SW480 (cell line): ENCODE data around the gene MKNK1.

ENCODE experiments used
- DNase-seq: peaks from one replicate; pipeline ENCODE4 v3.0.0-alpha.2; 2016; ENCODE audit warnings: low spot score

MKNK1 gene

DNA sequence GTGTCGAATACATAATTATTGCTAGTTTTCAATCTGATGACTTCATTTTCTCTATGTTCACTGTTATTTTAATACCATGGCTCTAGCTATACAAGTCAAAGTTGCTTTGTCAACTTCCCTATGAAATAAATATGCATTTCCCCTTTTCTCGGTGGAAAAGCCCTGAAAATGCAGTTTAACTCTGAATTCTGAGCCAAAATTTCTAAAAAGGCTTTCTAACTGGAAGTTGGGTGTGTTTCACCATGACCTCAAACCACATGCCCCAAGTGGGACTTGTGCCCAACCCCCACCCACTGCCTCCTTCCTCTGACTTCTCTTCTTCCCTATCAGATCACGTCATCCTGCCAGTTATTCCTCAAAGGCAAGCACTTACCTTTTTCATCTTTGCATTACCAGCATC is 8.9 kb downstream of the MKNK1 start:
- DNase-seq: no peak

DNA sequence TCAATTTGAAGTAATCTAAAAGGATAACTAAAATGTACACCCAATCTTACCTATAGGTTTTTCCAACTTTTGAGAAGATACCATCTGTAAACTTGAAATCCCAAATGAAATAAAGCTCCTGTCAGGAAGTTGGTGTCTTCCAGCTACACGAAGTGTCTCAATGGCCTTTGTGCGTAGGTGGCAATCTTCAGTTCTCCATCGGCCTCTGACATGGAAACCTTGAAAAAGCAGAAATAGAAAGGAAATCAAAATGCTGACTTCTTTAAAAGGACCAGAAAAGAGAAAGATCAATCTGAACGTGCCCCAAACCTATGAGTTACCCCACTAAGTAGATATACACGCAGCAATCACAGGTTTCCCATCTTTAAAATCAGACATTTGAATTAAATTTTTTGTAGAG is 10.0 kb downstream of the MKNK1 start:
- no peak for DNase-seq

DNA sequence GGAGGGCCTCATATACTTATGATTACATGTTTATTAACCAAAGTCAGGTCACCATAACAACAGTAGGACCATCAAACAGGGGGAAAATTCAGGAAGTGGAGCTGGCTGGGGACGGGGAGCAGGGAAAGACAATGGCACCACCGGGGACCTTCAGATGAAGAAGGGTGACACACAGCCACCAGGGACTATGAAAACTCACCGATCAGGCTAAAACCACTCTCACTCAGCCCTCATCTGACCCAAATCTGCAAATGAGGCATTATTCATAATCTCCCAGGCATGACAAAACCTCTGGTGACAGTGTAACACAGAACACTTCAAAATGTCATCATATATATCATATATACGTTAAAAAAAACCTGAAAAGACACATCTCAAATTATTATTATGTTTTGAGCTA is 11.2 kb downstream of the MKNK1 start:
- DNase-seq: no peak

DNA sequence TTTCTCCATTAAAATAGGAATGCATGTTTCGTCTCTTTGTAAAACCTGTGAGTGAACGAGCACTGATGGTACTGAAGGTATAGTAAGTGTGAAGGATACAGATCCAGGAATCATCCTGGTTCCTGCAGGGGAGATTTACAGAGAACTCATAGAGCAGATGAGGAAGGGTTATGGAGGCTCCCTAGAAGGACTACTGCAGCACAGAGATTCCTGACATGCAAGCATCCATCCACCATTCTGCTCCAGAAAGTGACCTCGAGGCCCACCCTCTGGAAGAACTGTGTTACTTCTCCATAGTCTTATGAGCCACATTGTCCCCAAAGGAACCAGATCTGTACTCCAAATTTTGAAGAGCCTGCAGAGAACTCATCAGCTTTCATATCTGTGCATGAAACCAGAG is 14.5 kb downstream of the MKNK1 start:
- no peak for DNase-seq

DNA sequence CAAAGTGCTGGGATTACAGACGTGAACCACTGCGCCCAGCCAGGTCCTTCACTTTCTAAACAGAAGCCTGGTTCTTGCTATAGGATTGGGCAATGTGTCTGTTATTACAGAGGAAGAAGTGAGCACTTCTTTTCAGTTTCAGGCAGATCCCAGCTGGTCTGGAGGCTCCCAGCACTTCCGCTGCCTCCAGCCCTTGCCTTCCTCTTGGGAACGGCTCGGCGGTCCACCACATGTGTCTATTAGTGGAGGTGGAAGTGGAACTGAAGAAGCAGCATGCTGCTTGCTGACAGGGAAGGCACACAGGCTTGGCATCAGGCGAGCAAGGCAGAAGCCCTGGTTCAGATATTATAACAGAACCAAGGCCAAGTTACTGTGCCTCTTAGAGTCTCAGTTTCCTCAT is 17.0 kb downstream of the MKNK1 start:
- DNase-seq: no peak

DNA sequence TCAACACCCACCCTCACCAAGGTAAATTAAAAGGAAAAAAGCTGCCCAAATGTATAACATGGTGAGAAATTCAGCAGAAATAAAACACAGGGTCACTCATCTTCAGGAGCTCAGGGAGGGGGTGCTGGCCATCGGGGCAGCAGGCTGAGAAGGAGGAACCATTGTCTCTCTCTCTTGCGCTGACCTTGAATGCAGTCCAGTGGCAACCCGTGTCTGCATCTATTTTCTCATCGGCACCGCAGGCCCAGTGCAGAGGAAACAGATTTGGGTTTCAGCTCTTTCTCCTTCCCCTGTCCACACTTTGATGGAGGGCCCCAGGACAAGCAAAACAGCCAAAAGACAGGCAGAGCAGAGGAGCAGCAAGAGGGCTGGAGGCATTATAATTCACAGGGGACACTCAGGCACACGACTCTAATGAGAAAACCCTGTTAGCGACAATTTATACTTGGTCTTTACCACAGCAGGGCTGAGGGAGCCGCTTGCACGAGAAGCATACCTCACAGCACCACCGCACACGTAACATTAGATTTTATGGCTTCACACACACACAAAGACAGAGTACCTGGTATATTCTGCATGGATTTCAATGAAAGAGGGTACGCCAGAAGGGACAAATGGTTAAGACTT is 18.6 kb downstream of the MKNK1 start:
- no peak for DNase-seq

DNA sequence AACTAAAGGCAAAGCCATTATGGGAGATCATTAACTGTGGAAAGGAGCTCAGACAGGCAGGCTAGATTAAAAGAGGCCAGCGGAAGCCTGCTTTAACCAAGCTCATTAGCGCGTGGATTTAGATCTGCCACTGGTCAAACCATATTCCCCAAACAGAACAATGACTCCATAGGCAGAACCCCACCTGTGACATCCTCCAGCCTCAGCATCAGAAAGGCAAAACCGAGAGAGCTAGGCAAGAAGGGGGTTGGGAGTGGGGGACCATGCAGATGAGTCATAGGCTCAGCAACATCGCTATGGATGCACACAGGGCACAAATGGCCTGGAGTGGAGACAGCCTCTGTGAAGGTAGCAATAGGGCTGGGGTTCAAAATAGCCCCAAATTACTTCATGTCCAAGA is 20.6 kb downstream of the MKNK1 start:
- DNase-seq: no peak

DNA sequence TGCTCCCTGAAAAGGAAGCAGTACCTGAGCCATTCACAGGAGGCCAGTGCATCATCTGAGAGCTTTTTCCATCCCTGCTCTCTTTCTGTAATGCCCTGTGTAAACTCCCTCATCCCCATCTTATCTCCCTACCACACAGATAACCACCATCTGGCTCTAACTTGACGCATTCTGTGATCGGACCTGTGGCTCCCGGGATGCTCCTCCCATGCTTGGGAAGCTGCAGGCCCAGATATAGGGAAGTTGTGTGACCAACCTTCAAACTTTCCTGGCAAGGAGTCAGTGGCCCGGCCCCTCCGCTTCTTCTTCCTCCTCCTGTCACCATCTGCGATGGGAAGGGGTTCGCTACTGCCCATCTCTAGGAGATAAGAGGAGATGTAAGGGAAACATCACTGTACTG is 21.1 kb downstream of the MKNK1 start:
- DNase-seq: no peak

DNA sequence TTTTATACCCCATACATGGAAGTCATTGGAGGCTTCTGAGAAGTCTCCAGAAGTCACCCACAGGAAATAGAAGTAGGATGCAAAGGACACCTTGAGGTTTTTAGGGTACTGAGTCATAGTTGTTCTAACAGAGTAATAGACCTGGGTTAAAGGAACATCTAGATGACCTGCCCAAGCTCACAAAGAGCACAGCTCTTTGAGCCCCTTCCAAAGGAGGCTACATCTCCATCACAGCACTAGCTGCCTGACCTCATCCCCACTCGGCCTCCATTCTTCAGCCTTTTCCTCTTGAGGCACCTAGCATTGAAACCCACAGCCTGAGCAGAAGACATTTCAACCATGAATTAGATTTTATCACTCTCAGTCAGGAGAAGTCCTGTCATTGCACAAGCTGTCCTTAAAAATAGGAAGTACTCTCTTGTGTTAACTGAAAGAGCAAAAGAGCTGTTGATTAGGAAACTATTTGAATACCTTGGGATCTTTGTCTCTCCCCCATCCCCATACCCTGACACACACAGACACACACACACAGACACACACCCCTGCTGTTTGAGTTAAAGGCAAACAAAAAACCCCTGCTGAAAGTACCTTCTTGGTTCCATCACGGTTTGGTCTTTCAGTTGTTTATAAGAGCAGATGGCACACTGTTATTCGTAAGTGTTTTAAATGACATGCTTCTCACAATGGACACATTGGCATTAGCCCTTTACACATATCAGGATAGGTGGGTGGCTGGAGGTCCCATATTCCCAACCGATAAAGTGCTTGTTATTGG is 22.2 kb downstream of the MKNK1 start:
- DNase-seq: no peak

DNA sequence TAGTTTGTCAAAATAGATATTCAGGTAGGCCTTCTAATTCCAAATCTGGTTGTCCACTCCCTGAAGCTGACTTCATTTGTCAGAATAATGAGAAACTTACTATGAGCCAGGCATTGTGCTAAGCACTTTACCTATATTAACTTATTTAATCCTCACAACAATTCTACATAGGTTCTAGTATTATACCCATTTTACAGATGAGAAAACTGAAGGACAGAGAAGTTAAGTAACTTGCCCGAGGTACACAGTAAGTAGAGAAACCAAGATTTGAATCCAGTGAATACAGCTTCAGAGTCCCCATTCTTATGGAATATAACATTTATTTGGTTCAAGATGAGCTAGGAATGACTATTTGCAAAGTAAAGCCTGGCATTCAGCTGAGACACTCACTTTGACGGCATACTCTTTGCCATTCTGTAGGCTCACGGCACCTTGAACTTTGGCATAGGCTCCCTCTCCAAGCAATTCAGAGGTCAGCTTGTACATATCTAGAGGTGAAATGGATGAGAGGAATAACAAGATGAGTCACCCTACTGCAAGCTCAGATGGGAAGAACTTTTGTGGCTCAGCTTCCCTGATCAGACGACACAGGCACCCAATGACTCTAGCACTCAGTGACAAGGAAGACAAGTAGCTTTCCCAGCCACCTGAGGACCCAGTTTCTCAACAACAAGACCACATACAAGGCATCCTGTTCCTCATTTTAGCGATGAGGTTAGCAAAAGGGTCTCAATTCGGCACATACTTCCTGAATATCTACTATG is 23.7 kb downstream of the MKNK1 start:
- DNase-seq: no peak

DNA sequence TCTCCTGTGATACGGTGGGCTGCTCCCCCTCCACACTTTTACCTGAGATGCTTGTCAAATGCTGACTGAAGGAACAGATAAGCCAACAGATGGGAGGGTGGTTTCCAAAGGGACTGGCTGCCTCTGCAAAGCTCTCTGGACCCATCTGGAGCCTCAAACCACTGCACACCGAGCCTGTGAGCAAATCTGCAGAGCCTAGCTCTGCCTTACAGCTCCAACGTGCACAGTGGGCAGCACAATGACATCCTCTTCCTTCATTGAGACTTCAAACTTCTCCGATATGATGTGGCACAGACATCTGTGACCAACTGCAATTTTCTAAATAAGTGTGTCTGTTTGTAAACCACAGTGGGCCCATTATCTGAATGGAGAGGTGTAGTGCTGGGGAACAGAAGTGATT is 26.4 kb downstream of the MKNK1 start:
- DNase-seq: no peak

DNA sequence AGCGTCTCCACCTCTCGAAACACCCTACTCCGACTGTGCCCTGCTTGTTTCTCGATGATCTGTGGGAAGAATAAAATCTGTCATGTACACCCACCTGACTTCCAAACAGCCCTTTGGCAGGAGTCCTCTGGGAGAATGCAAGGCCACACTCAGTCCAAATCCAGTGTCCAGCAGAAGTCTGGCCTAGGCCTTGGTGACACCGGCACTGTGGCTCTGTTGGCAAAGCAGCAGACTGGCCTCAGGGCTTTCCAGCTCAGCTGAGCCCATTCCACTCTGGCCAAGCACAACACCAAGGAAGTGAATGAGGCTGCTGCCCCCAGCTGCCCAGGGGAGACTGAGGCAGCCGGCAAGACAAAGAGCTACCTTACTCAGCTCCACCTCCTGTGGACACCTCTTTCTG is 27.5 kb downstream of the MKNK1 start:
- no peak for DNase-seq

DNA sequence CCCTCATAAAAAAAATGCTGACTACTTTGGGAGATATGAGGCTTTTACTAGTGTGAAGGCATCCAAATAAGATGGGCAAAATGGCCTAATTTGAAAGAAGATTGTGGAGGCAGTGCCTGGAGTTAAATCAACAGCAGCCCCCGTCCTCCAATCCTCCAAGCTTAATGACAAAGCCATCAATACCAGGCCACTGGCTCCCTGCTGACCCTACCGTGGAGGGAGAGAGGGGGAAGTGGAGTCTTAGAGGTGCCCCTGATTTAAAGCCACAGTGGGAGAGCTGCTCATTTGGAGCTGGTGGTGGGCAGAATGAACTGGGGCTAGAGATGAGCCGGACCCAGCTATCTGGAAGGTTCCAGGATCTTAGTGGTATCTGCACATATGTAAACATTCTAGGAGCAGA is 28.3 kb downstream of the MKNK1 start:
- no peak for DNase-seq

DNA sequence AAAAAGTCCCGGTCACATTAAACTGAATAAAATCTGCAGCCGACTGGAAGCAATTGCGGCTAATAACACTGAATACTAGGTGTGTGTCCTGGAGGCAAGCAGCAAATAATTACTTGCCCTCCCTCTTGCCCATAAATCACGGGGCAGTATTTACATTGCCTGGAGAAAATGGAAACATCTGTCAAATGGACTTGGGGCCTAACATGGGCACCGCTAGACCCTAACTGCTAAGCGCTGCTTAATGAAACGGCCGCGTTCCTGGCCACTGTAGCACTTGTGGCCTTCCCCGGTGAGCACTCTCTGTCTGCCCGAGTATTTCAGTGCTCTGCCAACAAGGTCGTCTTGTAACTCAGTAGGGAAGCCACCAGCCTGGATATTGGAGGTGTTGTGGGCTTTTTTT is 28.8 kb downstream of the MKNK1 start:
- DNase-seq: no peak

DNA sequence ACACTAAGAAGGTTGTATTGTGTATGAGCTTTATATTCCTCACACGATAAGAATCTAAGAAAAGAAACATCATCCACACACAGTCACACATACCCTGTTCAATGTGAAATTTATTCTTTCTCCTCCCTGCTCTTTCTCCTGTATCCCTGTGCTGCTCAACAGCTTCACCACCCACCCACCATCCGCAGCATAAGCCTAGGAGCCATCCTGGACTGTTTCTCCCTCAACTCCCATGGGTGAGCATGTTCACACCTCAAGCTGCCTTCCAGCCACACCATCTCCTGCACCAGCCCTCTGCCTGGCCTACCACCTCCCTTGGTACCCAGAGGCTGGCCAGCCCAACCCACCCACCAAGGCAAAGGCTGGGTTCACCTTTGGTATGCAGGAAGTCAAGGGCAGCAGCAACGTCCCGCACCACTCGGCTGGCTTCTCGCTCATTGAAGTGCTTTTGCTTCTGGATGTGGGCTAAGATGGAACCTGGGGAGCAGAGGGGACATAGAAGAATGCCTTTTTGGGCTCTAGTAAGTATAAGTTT is 32.3 kb downstream of the MKNK1 start:
- no peak for DNase-seq

DNA sequence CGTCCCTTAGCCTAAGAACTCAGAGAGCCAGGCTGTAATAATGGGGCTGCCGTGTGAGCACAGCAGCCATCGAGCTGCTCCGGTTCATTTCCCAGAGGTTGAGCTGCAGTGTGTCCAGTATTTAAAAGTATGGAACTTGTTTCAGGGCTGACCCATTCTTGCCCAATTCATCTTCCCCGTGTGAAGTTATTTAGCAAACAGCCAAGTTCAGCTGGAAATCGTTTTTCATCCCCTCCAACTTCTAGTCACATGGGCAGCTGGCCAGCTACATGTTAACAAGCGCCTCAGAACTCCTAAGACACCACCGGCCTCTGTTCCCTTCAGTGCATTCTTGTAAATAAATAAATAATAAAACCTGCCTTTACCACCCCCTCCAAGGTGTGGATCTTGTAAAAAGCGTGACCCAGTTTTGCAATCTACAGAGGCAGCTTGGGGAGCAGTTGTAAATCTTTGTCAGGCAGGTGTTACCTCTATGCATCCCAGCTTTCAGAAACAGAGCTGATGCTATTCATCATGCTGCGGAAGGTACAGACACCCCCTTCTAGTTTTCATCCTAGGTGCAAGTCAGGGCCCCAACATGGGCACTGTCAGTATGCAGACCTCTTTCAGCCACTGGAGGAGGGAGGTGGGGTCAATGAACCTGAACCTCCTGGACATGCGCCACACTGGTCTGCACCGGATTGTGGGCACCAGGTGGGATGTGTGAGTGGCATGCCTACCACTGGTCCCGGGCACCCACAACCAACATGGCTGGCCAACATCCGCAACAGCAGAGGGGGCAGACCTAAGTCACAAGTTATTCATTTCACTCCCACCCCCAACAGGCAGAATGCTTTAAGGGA is 34.0 kb downstream of the MKNK1 start:
- DNase-seq: no peak

DNA sequence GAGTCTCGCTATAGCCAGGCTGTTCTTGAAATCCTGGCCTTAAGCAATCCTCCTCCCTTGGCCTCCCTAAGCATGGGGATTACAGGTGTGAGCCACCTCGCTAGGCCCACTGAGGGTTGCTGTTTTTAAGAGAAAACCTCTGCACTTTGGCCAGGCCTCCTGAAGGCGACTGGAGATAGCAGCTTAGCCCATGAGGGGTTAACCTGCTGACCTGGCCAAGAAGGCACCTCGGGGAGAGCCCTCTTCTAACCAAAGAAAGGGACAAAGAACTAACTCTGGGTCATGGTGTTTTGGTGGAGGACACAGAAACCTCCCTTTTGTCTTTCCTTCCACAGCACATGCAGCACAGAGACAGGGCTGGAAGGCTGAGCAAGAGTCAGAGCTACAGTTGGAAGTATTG is 35.0 kb downstream of the MKNK1 start:
- no peak for DNase-seq

DNA sequence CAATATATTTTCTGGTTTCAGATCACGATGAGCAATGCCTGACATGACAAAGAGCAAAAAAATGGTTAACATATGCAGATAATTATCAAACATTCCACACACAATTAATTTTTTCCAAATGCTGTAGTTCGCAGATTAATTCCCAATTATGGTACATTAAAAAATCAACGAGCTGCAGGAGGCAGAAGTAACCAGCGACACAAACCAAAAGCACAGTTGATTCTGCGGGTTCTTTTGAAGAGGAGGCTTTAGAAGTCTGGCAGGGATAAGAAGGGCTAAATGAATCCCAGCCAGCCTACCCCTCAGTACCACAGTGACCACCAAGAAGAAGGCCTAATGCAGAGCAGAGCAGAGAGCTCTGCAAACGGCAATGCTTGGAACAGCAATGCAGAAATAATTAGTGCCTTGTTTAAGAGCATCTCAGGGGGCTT is 35.6 kb downstream of the MKNK1 start:
- DNase-seq: no peak

DNA sequence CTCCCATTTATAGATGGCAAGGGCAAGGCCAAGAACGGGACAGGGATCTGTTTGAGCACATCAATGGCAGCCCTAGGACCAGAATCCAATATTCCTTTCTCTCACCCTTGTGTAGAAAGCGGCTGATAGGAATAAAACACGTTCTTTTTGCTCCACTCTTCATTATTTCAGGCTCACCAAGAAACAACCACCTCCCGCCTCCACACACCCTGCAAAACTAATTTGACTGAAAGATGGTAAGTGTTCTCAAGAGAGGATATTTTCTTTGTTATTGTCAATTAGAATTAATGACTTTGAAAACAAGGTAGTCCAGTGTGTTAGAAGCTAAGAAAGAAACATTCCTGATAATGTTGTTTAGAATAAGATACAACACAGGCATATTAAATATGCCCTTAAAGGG is 40.7 kb downstream of the MKNK1 start:
- no peak for DNase-seq

DNA sequence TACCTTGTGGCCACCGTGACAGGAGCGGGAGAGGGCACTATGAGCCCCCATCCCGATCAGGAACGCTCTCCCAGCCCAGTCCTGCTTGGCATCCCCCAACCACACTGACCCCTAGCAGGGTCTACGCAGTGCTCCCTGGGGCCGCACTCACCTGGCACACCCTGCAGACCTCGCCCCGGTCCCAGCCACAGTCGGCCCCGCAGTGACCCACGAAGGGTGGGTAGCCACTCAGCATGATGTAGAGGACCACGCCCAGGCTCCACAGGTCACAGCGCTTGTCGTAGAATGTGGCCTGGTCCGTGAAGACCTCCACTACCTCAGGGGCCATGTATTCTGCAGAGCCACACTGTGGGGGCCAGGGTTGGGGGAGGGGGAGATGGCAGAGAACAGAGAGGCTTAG is 41.6 kb downstream of the MKNK1 start:
- DNase-seq: no peak

DNA sequence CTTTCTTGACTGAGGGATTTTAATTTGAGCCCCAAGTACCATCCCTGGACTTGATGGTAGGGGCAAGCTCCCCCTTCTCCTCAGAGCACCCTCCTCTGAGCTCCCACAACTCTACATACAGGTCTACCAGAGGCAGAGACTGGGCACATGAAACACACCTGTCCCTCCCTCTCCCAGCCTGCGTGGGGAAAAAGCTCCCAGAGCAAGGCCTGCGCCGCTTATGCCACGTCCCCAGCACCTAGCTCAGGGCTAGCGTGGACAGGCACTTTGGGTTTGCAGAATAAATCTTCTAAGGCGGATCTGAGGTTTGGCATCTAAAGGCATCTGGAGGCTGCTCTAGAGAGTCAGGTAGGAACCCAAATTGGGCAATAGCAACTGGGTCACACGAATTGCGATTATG is 45.1 kb downstream of the MKNK1 start:
- DNase-seq: no peak
